HG02610 (cell line): ENCODE measurements around the gene CSF3R.
"Not testable (repeated sequence)": the region's sequence is repeated elsewhere in the genome, so short reads cannot be mapped to it uniquely, and the experiment has no call there.

Experiments
- ATAC-seq: cut with Tn5 transposase; IDR thresholded peaks from one replicate; pipeline ENCODE4 v1.9.1; 2021; ENCODE audit warnings: mild to moderate bottlenecking, moderate library complexity; ENCODE audit not compliant: unreplicated experiment

Gene CSF3R

DNA sequence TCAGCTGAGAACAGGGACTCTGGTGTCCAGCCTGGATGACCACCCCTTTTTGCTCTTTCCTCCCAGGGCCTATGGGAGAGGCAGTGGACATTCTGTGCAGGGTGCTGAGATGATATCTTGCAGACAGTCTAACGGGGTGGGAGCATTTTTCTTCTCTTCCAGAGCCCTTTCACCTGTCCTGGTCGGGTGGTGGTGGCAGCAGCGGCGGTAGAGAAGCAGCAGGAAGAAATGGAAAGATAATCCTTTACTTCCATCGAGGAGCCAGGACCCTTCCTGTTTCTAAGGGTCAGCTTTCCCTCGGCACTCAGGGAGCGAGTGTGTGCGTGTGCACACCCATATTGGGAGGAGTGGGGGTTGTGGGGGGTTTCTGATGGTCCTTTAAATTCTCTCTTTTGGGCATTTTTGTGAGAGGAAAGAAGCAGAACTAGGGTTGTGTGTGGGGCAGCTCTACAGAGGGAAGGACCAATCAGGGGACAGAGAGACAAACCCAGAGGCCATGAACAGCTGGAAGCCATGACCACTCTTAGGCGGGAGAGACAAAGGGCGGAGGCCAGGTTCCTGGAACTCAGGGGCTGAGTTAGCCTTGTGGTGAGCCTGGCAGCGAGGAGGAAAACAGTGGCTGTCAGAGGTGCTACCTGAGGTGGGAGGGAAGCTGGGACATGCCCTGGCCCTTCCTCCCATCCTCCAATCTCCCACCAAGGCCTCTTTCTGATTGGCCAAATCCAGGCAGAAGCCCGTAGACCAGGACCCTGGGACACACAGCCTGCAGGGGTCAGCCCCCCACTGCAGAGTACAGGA lies 31.2 kb upstream of the CSF3R start:
- no peak for ATAC-seq

DNA sequence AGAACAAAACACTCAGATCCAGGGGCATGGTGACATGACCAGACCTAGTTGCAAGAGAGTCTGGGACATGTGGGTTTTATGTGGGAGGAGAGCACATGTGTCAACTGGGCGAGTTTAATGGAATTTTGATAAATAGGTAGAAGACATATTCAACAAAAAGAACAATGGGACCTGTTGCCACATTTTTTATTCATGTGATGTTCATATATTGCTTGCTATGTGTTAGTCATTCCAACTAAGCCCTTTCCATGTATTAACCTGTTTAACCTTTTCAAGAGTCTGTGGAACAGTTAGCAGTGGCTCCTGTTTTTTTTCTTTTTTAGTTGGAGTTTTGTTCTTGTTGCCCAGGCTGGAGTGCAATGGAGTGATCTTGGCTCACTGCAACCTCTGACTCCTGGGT lies 30.1 kb upstream of the CSF3R start:
- ATAC-seq: no peak

DNA sequence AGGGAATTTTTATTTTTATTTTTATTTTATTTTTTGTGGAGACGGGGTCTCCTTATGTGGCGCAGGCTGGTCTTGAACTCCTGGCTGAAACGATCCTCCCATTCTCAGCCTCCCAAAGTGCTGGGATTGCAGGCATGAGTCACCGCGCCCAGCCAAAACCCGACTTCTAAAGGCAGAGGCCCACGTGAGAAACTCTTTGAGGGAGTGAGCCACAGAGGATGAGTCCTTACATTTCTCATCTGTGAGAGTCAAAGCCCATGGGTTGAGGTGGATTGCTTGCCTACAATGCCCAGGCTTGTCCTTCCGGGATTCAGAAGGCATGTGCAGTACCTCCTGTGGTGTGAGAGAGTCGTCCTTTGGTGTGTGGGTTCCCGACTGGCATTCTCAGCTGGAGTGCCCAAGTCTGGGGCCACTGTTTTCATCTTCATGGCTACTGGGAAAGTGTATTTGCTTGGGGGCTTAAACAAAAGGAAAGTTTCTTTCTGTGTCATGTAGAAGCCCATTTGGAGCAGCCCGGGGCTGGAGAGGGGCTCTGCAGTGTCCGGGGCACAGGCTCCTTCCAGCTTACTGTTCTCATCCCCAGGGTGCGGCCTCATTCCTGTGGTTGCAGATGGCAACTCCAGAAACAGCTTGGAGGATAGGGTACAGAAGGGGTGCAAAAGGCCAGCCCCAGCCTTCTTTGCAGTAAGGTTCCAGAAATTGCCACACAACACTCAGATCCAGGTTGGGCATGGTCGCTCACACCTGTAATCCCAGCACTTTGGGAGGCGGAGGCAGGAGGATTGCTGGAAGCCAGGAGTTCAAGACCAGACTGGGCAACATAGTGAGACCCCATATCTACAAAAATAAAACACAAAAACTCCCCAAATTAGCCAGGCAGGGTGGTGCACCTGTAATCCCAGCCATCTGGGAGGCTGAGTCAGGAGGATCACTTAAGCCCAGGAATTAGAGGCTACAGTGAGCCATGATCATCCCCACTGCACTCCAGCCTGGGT lies 29.4 kb upstream of the CSF3R start:
- no peak for ATAC-seq

DNA sequence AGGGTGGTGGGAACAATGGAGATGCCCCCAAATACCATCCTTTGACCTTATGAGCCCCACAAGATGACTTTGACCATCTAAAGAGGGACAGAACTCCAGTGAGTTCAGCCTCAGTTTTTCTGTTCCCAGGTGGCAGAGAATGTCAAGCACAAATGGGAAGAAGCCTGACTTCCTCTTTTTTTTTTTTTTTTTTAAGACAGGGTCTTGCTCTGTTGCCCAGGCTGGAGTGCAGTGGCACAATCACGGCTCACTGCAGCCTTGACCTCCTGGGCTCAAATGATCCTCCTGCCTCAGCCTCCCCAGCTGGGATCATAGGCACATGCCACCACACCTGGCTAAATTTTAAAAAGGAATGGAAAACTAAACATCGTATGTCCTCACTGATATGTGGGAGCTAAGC lies 28.5 kb upstream of the CSF3R start:
- not testable (repeated sequence) for ATAC-seq

DNA sequence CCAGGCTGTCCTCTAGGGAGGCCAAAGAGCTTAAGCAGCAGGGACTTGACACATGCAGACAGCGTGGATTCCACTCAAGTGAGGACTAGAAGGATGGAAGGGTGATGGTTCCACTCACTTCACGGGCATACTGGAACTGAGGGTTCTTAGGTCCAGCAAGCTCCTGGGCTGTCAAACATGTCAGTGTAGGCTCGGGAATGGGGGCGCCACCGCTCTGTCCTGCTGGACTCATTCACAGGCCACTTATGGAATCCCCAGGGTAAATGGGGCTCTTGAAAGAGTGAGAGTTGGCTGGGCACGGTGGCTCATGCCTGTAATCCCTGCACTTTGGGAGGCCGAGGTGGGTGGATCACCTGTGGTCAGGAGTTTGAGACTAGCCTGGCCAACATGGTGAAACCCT lies 27.7 kb upstream of the CSF3R start:
- ATAC-seq: no peak

DNA sequence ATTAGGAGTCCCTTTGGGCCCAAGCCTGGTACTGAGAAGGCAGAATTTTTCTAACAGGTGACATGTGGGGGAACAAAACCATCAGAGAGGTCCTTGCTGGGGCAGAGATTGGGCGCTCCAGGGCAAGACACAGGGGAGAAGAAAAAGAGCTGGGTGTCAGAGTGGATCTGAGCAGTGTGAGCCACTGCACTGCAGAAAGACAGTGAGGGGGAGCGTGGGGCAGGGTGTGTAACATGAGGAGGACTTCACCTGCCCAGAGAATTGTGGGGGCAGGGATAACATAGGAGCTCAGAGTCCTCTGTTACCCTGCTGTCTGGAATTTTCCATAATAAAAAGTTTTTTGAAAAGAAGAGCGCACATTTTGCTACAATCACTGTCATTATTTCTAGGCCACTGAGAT lies 25.5 kb upstream of the CSF3R start:
- no peak for ATAC-seq

DNA sequence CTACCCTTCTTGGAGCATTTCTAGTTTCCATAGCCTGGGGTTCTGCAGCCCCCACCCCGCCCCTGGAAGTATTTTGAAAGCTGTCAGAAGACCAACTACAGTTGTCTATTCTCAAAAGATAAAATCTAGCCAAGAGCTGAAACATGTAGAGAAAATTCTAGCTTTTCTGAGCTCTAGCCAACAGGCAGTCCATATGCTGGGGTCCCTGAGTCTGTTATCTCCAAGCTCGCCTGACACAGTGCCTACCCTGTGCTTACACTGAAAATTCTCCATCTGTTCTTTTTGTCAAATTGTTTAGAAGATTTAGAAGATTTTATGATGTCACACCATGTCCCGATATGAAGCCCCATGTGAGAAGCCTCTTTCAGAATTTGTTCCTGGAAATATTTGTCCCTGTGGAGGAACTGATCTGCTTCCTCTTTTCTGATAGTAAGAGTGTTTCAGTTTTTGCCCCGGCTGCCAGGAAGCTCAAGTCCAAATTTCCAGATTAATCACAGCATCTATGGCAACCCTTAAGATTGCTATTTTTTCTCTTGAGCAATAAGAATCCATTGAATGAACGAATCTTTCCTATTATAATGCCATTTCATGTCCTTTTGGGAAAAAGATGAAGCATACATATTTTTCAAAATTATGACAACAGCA lies 23.7 kb upstream of the CSF3R start:
- ATAC-seq: no peak

DNA sequence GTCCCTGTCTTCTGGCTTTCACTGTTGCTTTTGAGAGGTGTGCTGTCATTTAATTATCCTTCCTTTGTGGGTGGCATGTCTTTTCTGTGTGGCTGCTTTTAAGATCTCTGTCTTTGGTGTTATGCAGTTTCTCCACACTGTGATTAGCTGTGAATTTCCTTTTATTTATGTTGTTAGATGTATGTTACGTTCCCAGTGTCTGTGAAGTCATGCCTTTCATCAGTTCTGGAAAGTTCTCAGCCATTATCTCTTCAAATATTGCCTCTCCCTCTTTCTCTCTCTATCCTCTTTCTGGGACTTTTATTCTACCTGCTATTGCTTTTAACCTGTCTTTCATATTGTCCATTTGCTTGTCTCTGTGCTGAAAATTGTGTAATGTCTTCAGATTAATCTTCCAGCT lies 21.0 kb upstream of the CSF3R start:
- no peak for ATAC-seq

DNA sequence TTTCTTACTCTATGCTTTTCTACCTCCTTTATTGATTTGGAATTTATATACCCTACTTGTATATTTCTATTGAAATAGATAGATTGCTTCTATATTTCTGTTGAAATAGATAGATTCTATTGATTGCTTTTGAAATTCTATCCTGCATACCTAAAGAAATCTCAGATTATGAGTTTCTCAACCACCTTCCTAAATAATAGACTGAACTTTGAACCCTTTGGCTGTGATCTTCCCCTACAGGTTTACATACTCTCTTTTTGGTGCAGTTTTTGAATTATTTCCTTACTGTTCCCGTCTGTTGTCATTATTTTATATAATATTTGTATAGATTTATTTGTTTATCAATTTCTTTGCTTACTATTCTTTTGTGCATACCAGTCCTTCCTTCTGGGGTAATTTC lies 20.4 kb upstream of the CSF3R start:
- ATAC-seq: no peak

DNA sequence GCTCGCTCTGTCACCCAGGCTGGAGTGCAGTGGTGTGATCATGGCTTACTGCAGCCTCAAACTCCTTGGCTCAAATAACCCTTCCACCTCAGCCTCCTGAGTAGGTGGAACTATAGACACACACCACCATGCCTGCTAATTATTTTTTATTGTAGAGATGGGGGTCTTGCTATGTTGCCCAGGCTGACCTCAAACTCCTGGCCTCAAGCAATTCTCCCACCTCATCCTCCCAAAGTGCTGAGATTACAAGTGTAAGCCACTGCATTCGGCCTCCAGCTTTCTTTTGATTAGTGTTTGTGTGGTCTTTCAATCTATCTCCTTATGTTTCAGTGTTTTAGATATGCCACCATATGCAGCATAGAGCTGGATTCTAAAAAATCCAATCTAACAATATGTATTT lies 19.9 kb upstream of the CSF3R start:
- ATAC-seq: no peak

DNA sequence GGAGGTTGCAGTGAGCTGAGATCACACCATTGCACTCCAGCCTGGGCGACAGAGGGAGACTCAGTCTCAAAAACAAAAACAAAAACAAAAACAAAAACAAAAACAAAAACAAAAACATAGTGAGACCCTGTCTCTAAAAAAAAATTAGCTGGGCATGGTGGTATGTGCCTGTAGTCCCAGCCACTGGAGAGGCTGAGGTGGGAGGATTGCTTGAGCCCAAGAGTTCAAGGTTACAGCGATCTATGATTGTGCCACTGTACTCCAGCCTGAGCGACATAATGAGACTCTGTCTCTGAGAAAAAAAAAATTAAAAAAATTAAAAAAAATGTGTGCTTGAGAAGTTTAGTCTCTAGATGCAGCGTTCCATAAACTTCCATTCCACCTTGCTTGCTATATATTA lies 19.2 kb upstream of the CSF3R start:
- not testable (repeated sequence) for ATAC-seq

DNA sequence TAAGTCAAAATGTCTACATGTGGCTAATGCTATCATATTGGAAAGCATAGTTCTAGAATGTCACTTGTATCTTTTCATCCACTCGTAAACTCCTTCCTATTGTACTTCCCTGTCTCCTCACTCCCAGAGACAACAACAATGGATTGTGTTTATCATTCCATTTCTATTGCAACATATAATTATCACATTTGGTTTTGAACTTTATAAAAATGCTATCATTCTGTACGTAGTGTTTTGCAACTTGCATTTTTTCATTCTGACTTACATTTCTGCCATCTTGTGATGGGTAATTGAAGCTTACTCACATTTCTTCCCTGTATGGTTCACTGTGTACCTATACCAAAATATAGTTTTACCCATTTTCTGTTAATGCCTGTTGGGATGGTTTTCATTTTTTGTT lies 14.5 kb upstream of the CSF3R start:
- no peak for ATAC-seq

DNA sequence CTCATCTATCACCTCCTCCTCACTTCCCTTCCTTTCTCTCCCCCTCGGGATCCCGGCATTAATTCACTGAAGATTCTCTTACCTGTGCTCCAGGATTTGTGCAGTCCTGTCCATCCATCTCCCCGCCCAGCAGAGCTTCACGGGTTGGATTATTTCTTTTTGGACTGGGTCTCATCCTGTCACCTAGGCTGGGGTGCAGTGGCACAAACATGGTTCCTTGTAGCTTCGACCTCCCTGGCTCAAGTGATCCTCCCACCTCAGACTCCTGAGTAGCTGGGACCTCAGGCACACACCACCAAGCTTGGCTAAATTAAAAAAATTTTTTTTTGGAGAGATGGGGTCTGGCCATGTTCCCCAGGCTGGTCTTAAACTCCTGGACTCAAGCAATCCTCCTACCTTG lies 12.3 kb upstream of the CSF3R start:
- ATAC-seq: no peak

DNA sequence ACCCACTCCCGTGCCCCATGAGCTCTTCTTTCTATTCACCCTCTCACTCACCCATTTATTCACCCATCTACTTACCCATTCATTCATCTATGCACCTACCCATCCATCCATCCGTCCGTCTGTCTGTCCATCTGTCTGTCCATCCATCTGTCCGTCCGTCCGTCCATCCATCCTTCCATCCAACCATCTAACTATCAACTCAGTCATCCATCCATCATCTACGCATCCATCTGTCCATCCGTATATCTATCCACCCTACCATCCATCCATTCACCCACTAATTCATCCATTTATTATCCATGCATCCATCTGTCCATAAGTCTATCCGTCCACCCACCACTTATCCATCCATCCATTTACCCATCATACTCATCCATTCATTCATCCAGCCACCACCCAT lies 10.8 kb upstream of the CSF3R start:
- no peak for ATAC-seq

DNA sequence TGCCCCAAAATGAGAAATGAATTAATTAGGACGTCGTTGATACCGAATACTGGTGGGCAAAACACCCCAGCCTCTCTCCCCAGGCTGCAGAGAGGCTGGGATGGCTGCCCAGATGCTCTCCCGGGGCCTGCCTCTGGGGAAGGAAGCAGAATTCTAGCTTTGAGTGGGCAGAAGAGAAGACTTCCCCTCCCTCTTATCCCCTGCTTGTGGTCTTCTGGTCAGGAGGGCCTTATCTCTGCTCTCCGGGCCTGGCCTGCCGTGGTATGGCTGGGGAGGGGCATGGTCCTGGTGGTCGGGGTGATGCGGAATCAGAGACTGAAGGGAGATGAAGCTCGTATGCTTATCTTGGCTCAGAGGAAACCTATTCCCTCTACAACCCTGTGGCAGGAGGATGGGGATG lies 9.8 kb upstream of the CSF3R start:
- ATAC-seq: no peak

DNA sequence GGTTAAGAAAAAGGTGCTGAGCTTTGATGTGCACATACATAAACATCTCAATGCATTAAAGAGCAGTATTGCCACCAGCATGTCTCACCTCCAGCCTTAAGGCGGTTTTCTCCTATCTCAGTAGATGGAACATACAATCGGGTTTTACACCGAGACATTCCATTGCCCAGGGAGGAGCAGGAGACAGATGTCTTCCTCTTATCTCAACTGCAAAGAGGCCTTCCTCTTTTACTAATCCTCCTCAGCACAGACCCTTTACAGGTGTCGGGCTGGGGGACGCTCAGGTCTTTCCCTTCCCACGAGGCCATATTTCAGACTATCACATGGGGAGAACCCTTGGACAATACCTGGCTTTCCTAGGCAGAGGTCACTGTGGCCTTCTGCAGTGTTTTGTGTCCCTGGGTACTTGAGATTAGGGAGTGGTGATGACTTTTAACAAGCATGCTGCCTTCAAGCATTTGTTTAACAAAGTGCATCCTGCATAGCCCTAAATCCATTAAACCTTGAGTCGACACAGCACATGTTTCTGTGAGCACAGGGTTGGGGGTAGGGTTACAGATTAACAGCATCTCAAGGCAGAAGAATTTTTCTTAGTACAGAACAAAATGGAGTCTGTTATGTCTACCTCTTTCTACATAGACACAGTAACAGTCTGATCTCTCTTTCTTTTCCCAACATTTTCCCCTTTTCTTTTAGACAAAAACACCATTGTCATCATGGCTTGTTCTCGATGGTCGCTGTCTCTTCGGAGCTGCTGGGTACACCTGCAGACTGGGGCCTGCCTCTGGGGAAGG lies 6.7 kb upstream of the CSF3R start:
- not testable (repeated sequence) for ATAC-seq

DNA sequence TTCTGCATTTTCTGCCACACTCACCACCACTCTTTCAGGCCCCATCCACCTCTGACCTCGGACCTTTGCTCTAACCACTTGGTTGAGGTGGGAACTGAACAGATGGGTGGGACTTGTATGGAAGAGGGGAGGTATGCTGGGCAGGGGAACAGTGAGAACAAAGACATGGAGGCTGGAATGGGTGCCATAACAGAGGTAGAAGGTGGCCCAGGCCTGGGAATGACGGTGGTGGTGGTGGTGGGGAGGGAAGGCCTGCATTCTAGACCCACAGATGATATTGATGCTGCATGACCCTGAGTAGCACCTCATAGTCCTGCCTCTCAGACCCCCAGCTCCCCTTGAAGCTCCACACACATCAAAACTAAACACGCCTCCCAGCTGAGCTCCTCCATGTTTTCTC lies 5.2 kb upstream of the CSF3R start:
- no peak for ATAC-seq

DNA sequence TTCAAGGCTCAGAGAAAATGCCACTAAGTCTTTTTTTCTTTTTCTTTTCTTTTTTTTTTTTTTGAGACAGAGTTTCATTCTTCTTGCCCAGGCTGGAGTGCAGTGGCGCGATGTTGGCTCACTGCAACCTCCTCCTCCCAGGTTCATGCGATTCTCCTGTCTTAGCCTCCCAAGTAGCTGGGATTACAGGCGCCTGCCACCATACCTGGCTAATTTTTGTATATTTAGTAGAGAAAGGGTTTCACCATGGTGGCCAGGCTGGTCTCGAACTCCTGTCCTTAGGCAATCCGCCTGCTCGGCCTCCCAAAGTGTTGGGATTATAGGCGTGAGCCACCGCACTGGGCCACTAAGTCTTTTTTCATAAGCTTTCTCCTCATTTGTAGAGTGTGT lies 4.6 kb upstream of the CSF3R start:
- ATAC-seq: not testable (repeated sequence)

DNA sequence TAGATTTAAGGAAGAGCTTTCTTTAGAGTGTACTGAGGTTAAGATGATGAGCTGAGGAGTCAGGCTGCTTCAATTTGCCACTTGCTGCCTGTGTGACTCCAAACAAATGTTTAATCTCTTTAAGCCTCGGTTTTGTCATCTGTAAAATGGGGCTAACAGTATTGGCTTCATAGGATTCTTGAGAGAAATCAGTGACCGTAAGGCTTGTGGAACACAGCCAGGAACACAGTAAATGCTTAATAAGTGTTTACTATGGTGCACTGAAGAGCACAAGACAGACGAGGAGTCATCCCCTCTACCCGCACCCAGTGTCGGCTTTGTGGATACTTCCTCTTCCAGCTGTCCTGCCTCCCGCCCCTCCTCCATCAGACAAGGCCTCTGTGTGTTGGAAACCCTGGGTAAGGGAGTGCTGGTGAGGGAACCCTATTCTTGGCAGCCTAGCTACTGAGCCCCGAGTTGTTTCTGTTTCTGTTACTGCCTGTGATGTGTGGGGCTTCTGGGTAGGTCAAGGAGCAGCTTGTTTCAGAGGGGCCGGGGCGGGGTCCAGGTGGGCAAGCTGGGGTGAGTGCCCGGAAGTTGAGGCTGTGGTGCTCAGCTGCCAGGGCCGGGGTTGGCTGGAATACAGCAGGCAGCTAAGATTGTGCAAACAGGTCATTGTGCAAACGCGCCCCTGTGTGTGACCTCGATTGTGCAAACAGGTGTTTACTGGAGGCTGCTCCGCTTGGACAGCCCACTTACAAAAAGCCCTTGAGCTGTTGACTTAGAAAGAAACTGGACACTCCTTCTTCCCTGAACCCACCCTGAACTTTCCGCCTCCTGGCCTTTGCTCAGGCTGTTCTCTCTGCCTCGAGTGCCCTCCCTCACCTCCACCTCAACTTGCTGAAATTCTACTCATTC lies 4.0 kb upstream of the CSF3R start:
- no peak for ATAC-seq

DNA sequence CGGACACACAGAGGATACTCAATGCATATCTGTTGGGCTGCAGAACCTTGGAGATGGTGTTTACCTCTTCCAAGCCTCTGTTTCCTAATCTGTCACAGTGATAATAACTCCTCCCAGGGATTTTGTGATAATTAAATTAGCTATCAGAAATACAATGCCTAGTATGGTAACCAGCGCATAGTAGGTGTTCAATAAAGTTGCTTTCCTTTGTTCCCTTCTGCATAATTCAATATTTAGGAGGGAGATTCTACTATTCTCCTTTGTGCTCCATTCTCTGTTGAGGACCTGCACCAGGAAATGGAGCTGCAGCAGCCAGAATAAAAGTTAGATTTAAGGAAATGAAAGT lies 3.4 kb upstream of the CSF3R start:
- no peak for ATAC-seq
